GM12891 (cell line): ENCODE measurements around the gene OR51B2.

Experiments used
- POLR2A ChIP-seq: IDR thresholded peaks from 2 replicates; pipeline ENCODE4 v1.6.1; 2011; ENCODE audit warnings: low read depth, low read length, control low read depth
- POLR2AphosphoS5 ChIP-seq: IDR thresholded peaks from 2 replicates; pipeline ENCODE4 v1.6.1; 2011; ENCODE audit warnings: low read depth, low read length, control low read depth
- POU2F2 ChIP-seq: IDR thresholded peaks from 2 replicates; pipeline ENCODE4 v1.6.1; 2011; ENCODE audit warnings: low read depth, mild to moderate bottlenecking, control low read depth, low read length, moderate library complexity

GRCh38 chr11:5368502-5369043, 44.5 kb upstream of the OR51B2 start:
- no peak for TF ChIP-seq POLR2AphosphoS5
- no peak for TF ChIP-seq POU2F2
- no peak for TF ChIP-seq POLR2A
